Astrocyte (in vitro differentiated cells and primary cell): Measurements from ENCODE around the gene KIAA0513. TPM values are rescaled to one million over a fixed set of nuclear protein-coding genes. Genes with fewer than 3 reads are reported as not detected.

ENCODE experiments used
- DNase-seq: peaks from one replicate; pipeline ENCODE4 v3.0.0-alpha.2; 2010; ENCODE audit warnings: low read depth
- FAIRE-seq: peaks from 2 replicates; lab custom pipeline; 2011; peaks lifted over from hg19 to GRCh38; lab: Jason Lieb, UNC
- H2AFZ ChIP-seq: 2 replicates; pipeline ENCODE4 v1.6.0; 2012; ENCODE audit warnings: low read depth, low read length, inconsistent platforms
- H3K27ac ChIP-seq: 2 replicates; pipeline ENCODE4 v1.5.1; 2011; ENCODE audit warnings: low read depth, low read length, inconsistent platforms
- H3K27me3 ChIP-seq: 2 replicates; pipeline ENCODE4 v1.6.0; 2011; ENCODE audit warnings: low read length, inconsistent platforms; ENCODE audit not compliant: insufficient read depth
- H3K36me3 ChIP-seq: 2 replicates; pipeline ENCODE4 v1.5.1; 2011; ENCODE audit warnings: low read length, inconsistent platforms; ENCODE audit not compliant: insufficient read depth
- H3K4me1 ChIP-seq: 2 replicates; pipeline ENCODE4 v1.5.1; 2011; ENCODE audit warnings: low read length, inconsistent platforms; ENCODE audit not compliant: insufficient read depth
- H3K4me2 ChIP-seq: 2 replicates; pipeline ENCODE4 v1.6.0; 2012; ENCODE audit warnings: low read length, inconsistent platforms
- H3K4me3 ChIP-seq: 2 replicates; pipeline ENCODE4 v1.5.1; 2011; ENCODE audit warnings: low read depth, mild to moderate bottlenecking, low read length, inconsistent platforms; ENCODE audit not compliant: insufficient read depth
- H3K79me2 ChIP-seq: 2 replicates; pipeline ENCODE4 v1.6.0; 2012; ENCODE audit warnings: mild to moderate bottlenecking, low read length, inconsistent platforms; ENCODE audit not compliant: insufficient read depth
- H3K9ac ChIP-seq: 2 replicates; pipeline ENCODE4 v1.6.0; 2012; ENCODE audit warnings: mild to moderate bottlenecking, low read length, inconsistent platforms
- H3K9me3 ChIP-seq: 2 replicates; pipeline ENCODE4 v1.5.1; 2012; ENCODE audit warnings: low read depth, mild to moderate bottlenecking, low read length, inconsistent platforms; ENCODE audit not compliant: insufficient read depth
- H4K20me1 ChIP-seq: 2 replicates; pipeline ENCODE4 v1.6.0; 2012; ENCODE audit warnings: low read length, inconsistent platforms; ENCODE audit not compliant: insufficient read depth
- H3K27ac Mint-ChIP-seq: one replicate; pipeline ENCODE4 v1.8.0; 2021; ENCODE audit warnings: mild to moderate bottlenecking, mixed read lengths; ENCODE audit not compliant: unreplicated experiment
- H3K27me3 Mint-ChIP-seq: one replicate; pipeline ENCODE4 v1.8.0; 2021; ENCODE audit warnings: low read depth, mixed read lengths; ENCODE audit not compliant: unreplicated experiment
- H3K36me3 Mint-ChIP-seq: one replicate; pipeline ENCODE4 v1.8.0; 2021; ENCODE audit warnings: low read depth, mixed read lengths; ENCODE audit not compliant: unreplicated experiment
- H3K4me1 Mint-ChIP-seq: one replicate; pipeline ENCODE4 v1.8.0; 2021; ENCODE audit warnings: low read depth, mixed read lengths; ENCODE audit not compliant: unreplicated experiment
- H3K4me3 Mint-ChIP-seq: one replicate; pipeline ENCODE4 v1.8.0; 2021; ENCODE audit warnings: mild to moderate bottlenecking, moderate library complexity, mixed read lengths; ENCODE audit not compliant: unreplicated experiment
- H3K9me3 Mint-ChIP-seq: one replicate; pipeline ENCODE4 v1.8.0; 2021; ENCODE audit warnings: mild to moderate bottlenecking, mixed read lengths; ENCODE audit not compliant: unreplicated experiment
- CTCF ChIP-seq: IDR thresholded peaks from 2 replicates; pipeline ENCODE4 v1.5.1; 2011; ENCODE audit warnings: low read depth, mild to moderate bottlenecking, inconsistent platforms, low read length, moderate library complexity; ENCODE audit not compliant: insufficient read depth
- EZH2 ChIP-seq: IDR thresholded peaks from 2 replicates; pipeline ENCODE4 v1.6.1; 2012; ENCODE audit warnings: mild to moderate bottlenecking, low read length, inconsistent platforms; ENCODE audit not compliant: insufficient read depth
- total RNA-seq: library from RNA; stranded (reverse); gene quantifications from 2 replicates; pipeline ENCODE4 v1.2.1, GENCODE V29; 2021

The KIAA0513 gene
- total RNA-seq, 1 donor from 2014 or later: 7.5 TPM

- H3K27ac ChIP-seq: no peak overlapping the region
- H3K4me1 ChIP-seq: peaks cover 13% of the 10 kb centered on the region
- DNase-seq: peak; percentile 20
- no peaks in the 10 kb centered on the region for H3K9me3 ChIP-seq
- peak overlapping the region; percentile 82 for H3K4me2 ChIP-seq
- Mint-ChIP-seq H3K9me3 (peaks cover 2% of the 10 kb centered on the region), H3K36me3 (peaks cover 1% of the 10 kb centered on the region), H3K27ac (no peak overlapping the region), H3K27me3 (peaks cover 7% of the 10 kb centered on the region), H3K4me3 (no peak overlapping the region), H3K4me1 (peaks cover 8% of the 10 kb centered on the region)
- H3K27me3 ChIP-seq: no peaks in the 10 kb centered on the region
- peak overlapping the region; percentile 39 for H3K9ac ChIP-seq
- no peak for FAIRE-seq
- H3K4me3 ChIP-seq: peak overlapping the region; percentile 14
- peaks cover 25% of the 10 kb centered on the region for H4K20me1 ChIP-seq
- H3K79me2 ChIP-seq: no peaks in the 10 kb centered on the region
- H2AFZ ChIP-seq: peak overlapping the region; percentile 5
- H3K36me3 ChIP-seq: no peaks in the 10 kb centered on the region
- TF ChIP-seq CTCF (peak; percentile 8), EZH2 (no peak)
These were observed 28.7 kb downstream of the KIAA0513 start for GRCh38 chr16:85056211-85056748.

DNA sequence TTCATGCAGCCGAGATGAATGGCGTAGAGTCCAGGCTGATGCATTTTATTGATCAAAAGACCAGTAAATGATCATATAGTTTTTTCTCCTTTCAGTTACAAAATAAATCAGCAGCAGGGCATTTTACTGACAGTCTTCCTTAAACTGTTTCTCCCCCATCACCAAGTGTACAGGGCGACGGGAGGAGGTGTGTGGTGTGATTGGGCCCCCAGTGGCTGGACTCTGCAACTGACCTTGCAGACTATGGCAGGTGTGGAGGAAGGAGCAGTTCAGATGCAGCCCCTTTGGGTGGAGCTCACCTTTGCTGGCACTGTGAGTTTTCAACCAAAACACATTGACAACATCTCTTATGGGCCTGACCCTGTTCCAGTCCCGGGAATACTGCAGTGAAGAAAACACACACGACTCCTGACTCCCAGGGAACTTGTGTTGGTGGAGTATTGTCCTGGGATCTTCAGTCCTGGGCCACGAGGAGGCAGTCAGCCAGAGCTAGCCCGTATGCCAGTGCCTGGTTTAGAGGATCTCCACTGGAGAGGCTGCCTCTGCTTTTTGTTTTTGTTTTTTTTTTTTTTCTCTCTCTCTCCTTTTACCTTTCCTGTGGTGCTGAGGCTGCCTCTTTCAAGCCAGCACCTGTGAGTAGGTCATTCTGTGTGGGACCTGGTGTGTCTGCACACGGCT lies 29.8 kb downstream of the KIAA0513 start:
- Histone ChIP-seq H4K20me1 (peaks cover 23% of the 10 kb centered on the region), H2AFZ (no peak overlapping the region), H3K9ac (no peak overlapping the region), H3K4me1 (peaks cover 13% of the 10 kb centered on the region), H3K27ac (no peak overlapping the region), H3K79me2 (no peaks in the 10 kb centered on the region), H3K9me3 (no peaks in the 10 kb centered on the region), H3K4me3 (no peak overlapping the region), H3K4me2 (no peak overlapping the region), H3K27me3 (no peaks in the 10 kb centered on the region), H3K36me3 (no peaks in the 10 kb centered on the region)
- Mint-ChIP-seq H3K4me1 (peaks cover 8% of the 10 kb centered on the region), H3K27me3 (peaks cover 10% of the 10 kb centered on the region), H3K4me3 (no peak overlapping the region), H3K27ac (no peak overlapping the region), H3K36me3 (peaks cover 4% of the 10 kb centered on the region), H3K9me3 (no peaks in the 10 kb centered on the region)
- DNase-seq (no peak), FAIRE-seq (no peak)
- TF ChIP-seq CTCF (peak; percentile 30), EZH2 (no peak)

DNA sequence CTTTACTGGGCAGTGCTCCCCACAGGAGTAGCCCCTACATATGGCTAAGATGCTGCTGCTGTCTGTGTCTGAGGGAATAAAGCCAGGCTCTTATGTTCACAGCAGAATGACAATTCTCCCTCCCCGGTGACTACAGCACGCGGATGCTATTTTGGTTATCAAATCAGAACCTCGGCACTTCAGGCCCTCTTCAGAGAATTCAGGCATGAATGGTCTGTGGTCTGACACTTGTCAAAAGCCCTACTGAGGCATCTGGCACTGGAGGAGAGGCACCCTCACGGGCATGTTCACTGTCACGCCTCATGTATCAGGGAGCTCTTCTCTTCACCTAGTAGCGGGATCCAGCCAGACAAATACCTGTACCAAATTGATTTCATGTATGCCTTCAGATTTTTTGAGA lies 30.4 kb downstream of the KIAA0513 start:
- Histone ChIP-seq H3K9me3 (no peaks in the 10 kb centered on the region), H3K4me1 (peaks cover 13% of the 10 kb centered on the region), H3K4me2 (no peak overlapping the region), H3K27me3 (no peaks in the 10 kb centered on the region), H3K36me3 (no peaks in the 10 kb centered on the region), H3K27ac (no peak overlapping the region), H2AFZ (no peak overlapping the region), H3K4me3 (no peak overlapping the region), H4K20me1 (peaks cover 23% of the 10 kb centered on the region), H3K79me2 (no peaks in the 10 kb centered on the region), H3K9ac (no peak overlapping the region)
- no peak for FAIRE-seq
- Mint-ChIP-seq H3K4me3 (no peak overlapping the region), H3K27ac (no peak overlapping the region), H3K27me3 (peaks cover 10% of the 10 kb centered on the region), H3K9me3 (no peaks in the 10 kb centered on the region), H3K4me1 (peaks cover 8% of the 10 kb centered on the region), H3K36me3 (peaks cover 4% of the 10 kb centered on the region)
- no peak for DNase-seq
- TF ChIP-seq CTCF (no peak), EZH2 (no peak)
